Upper lobe of left lung (tissue), 6 donors: Measurements from ENCODE around the gene GPR146. TPM values are rescaled to one million over a fixed set of nuclear protein-coding genes. Genes with fewer than 3 reads are reported as not detected.

ENCODE experiments used
- ATAC-seq, 2 donors: fragments of 200-7000 bp; cut with Tn5 transposase; one replicate each; pipeline ENCODE4 v1.9.1; 2022; ENCODE audit warnings: mild to moderate bottlenecking in 2 of 2, moderate library complexity in 2 of 2; ENCODE audit not compliant: low FRiP score in 2 of 2
- DNase-seq, 2 donors: peaks; one replicate each; pipeline ENCODE4 v3.0.0-alpha.2; 2019 to 2020
- H3K27ac ChIP-seq, 4 donors: fragments of 200-600 bp; sonication (generic); one replicate each; pipeline ENCODE4 v1.5.1; 2016 to 2019
- H3K27me3 ChIP-seq, 4 donors: fragments of 200-600 bp; sonication (generic); one replicate each; pipeline ENCODE4 v1.5.1; 2017 to 2019
- H3K36me3 ChIP-seq, 4 donors: fragments of 200-600 bp; sonication (generic); one replicate each; pipeline ENCODE4 v1.5.1; 2016 to 2019
- H3K4me1 ChIP-seq, 4 donors: fragments of 200-600 bp; sonication (generic); one replicate each; pipeline ENCODE4 v1.5.1; 2018 to 2019
- H3K4me3 ChIP-seq, 4 donors: fragments of 200-600 bp; sonication (generic); one replicate each; pipeline ENCODE4 v1.5.1; 2017 to 2019; ENCODE audit warnings: mild to moderate bottlenecking in 2 of 4, moderate library complexity in 1 of 4
- H3K9me3 ChIP-seq, 4 donors: fragments of 200-600 bp; sonication (generic); one replicate each; pipeline ENCODE4 v1.5.1; 2018 to 2019
- EP300 ChIP-seq, 4 donors: sonication (generic); formaldehyde crosslinking; IDR thresholded peaks; one replicate each; pipeline ENCODE4 v1.5.1; 2017; ENCODE audit warnings: antibody characterized with exemption in 4 of 4, control low read depth in 2 of 4
- POLR2A ChIP-seq, 4 donors: fragments of 450-650 bp; IDR thresholded peaks; one replicate each; pipeline ENCODE4 v1.5.1; 2016 to 2017; ENCODE audit warnings: antibody characterized with exemption in 4 of 4, mild to moderate bottlenecking in 2 of 4
- POLR2AphosphoS5 ChIP-seq, 2 donors: sonication (generic); formaldehyde crosslinking; IDR thresholded peaks; one replicate each; pipeline ENCODE4 v1.5.1; 2017; ENCODE audit warnings: antibody characterized with exemption in 2 of 2
- WGBS, 2 donors: methylation state at CpG; one replicate each; pipeline ENCODE4 v1.1.5; 2017 to 2018; 5-methylcytosine and 5-hydroxymethylcytosine counted together
- total RNA-seq, 6 donors: library from RNA; depleted of rRNA in 4 of 6; stranded (reverse); fragments of >200 nt in 4 of 6; gene quantifications; one replicate each; pipeline versions ENCODE4 v1.1.0 to v1.2.1, GENCODE V29; 2016 to 2021
- TF ChIP-seq, protein P1 (sequence below), 6 experiments: fragments of 450-650 bp in 4 of 6; fragments of 200-600 bp in 2 of 6; sonication (generic) in 2 of 6; IDR thresholded peaks; one replicate each; pipeline ENCODE4 v1.5.1; 2016 to 2019; ENCODE audit warnings: antibody characterized with exemption in 6 of 6
- donor health status: DM: no; HTN: no; CAD: no; lungs with moderate emphysema.
- donor health status: DM: no; HTN: yes; CAD: no; lungs with severe emphysema.

The GPR146 gene
- total RNA-seq, 6 donors from 2014 or later, result 11.2 to 32.8 (median 28.9) TPM

DNA sequence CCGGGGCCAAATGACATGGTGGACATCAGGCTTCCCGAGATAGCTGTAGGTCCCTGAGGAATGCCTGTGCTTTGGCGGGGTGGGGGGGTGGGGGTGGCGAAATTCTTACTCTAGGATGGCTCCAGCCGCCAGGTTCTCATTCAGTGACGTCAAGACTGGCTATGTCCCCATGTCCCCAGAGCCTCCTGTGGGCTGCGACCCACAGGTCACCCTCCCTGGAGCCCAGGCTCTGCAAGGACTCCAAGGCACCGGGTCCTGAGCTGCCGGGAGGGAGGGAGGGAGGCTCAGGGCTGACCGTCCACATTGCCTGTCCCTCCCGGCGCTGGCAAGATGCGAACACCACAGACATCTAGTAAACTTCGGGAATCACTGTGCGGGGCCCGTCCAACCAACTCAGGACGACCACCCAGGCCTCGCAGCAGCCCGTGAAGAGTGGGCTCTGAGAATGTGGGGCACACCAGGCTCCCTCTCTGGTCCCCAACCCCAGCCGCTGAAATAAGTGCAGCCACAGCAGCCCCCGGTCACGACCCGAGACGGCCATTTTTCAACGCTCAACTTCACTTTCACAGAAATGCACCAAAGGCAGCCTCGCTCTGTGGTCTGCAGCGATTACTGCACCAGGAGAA is 12.6 kb downstream of the GPR146 start:
- peak in 1 of 2 donors; percentile 58 for DNase-seq
- WGBS, 2 donors, result 86 to 89% methylated on average over 21 to 27 of the region's 27 CpGs
- Histone ChIP-seq H3K27ac (peak overlapping the region in 3 of 4 donors; percentile 85 to 94 (median 90)), H3K9me3 (no peaks in the 10 kb centered on the region), H3K4me1 (peaks cover 61 to 82% (median 64%) of the 10 kb centered on the region in 4 donors), H3K4me3 (peak overlapping the region in 3 of 4 donors; percentile 41 to 56 (median 54)), H3K36me3 (peaks cover 0 to 17% (median 6%) of the 10 kb centered on the region in 4 donors), H3K27me3 (no peaks in the 10 kb centered on the region)
- TF ChIP-seq EP300 (IDR thresholded peaks at IDR 0.05) (no peak), POLR2AphosphoS5 (IDR thresholded peaks at IDR 0.05) (no peak), POLR2A (IDR thresholded peaks at IDR 0.05) (no peak)
- TF ChIP-seq, protein P1, sequence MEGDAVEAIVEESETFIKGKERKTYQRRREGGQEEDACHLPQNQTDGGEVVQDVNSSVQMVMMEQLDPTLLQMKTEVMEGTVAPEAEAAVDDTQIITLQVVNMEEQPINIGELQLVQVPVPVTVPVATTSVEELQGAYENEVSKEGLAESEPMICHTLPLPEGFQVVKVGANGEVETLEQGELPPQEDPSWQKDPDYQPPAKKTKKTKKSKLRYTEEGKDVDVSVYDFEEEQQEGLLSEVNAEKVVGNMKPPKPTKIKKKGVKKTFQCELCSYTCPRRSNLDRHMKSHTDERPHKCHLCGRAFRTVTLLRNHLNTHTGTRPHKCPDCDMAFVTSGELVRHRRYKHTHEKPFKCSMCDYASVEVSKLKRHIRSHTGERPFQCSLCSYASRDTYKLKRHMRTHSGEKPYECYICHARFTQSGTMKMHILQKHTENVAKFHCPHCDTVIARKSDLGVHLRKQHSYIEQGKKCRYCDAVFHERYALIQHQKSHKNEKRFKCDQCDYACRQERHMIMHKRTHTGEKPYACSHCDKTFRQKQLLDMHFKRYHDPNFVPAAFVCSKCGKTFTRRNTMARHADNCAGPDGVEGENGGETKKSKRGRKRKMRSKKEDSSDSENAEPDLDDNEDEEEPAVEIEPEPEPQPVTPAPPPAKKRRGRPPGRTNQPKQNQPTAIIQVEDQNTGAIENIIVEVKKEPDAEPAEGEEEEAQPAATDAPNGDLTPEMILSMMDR (IDR thresholded peaks at IDR 0.05), result no peak
- no peak for ATAC-seq

DNA sequence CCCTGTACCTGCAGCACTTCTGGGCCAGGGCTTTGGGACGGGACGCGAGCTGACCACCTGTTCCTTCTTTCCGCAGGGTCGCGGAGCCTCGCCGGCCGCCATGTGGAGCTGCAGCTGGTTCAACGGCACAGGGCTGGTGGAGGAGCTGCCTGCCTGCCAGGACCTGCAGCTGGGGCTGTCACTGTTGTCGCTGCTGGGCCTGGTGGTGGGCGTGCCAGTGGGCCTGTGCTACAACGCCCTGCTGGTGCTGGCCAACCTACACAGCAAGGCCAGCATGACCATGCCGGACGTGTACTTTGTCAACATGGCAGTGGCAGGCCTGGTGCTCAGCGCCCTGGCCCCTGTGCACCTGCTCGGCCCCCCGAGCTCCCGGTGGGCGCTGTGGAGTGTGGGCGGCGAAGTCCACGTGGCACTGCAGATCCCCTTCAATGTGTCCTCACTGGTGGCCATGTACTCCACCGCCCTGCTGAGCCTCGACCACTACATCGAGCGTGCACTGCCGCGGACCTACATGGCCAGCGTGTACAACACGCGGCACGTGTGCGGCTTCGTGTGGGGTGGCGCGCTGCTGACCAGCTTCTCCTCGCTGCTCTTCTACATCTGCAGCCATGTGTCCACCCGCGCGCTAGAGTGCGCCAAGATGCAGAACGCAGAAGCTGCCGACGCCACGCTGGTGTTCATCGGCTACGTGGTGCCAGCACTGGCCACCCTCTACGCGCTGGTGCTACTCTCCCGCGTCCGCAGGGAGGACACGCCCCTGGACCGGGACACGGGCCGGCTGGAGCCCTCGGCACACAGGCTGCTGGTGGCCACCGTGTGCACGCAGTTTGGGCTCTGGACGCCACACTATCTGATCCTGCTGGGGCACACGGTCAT is 13.3 kb downstream of the GPR146 start:
- H3K27ac ChIP-seq, result peak overlapping the region in 2 of 4 donors; percentile 85 to 94
- H3K36me3 ChIP-seq, result peaks cover 0 to 17% (median 6%) of the 10 kb centered on the region in 4 donors
- DNase-seq (peak in 1 of 2 donors; percentile 86), ATAC-seq (no peak)
- peaks cover 53 to 75% (median 58%) of the 10 kb centered on the region in 4 donors for H3K4me1 ChIP-seq
- H3K27me3 ChIP-seq, result no peaks in the 10 kb centered on the region
- no peaks in the 10 kb centered on the region for H3K9me3 ChIP-seq
- WGBS, 2 donors, result 98% methylated on average over 47 to 57 of the region's 62 CpGs
- H3K4me3 ChIP-seq, result no peak overlapping the region
- TF ChIP-seq EP300 (IDR thresholded peaks at IDR 0.05), result no peak
- TF ChIP-seq POLR2A (IDR thresholded peaks at IDR 0.05), result no peak

DNA sequence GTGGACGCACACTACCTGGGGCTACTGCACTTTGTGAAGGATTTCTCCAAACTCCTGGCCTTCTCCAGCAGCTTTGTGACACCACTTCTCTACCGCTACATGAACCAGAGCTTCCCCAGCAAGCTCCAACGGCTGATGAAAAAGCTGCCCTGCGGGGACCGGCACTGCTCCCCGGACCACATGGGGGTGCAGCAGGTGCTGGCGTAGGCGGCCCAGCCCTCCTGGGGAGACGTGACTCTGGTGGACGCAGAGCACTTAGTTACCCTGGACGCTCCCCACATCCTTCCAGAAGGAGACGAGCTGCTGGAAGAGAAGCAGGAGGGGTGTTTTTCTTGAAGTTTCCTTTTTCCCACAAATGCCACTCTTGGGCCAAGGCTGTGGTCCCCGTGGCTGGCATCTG is 14.0 kb downstream of the GPR146 start:
- Histone ChIP-seq H3K36me3 (peaks cover 0 to 17% (median 6%) of the 10 kb centered on the region in 4 donors), H3K4me1 (peaks cover 48 to 68% (median 55%) of the 10 kb centered on the region in 4 donors), H3K27me3 (no peaks in the 10 kb centered on the region), H3K4me3 (no peak overlapping the region), H3K27ac (peak overlapping the region in 3 of 4 donors; percentile 73 to 85 (median 81)), H3K9me3 (no peaks in the 10 kb centered on the region)
- no peak for ATAC-seq
- no peak for DNase-seq
- WGBS, 2 donors, result 73 to 88% methylated on average over 4 to 13 of the region's 13 CpGs
- TF ChIP-seq POLR2AphosphoS5 (IDR thresholded peaks at IDR 0.05), result no peak
- TF ChIP-seq POLR2A (IDR thresholded peaks at IDR 0.05), result no peak
- TF ChIP-seq EP300 (IDR thresholded peaks at IDR 0.05), result no peak
- TF ChIP-seq, protein P1 (IDR thresholded peaks at IDR 0.05), result no peak

DNA sequence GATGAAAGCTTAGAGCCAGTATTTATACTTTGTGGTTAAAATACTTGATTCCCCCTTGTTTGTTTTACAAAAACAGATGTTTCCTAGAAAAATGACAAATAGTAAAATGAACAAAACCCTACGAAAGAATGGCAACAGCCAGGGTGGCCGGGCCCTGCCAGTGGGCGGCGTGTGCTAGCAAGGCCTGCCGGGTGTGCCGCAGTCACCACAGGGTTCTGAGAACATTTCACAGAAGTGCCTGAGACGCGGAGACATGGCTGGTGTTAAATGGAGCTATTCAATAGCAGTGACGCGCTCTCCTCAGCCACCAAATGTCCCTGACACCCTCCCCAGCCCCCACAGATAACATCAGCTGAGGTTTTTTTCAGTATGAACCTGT is 14.5 kb downstream of the GPR146 start:
- Histone ChIP-seq H3K4me1 (peaks cover 43 to 63% (median 50%) of the 10 kb centered on the region in 4 donors), H3K4me3 (no peak overlapping the region), H3K27ac (peak overlapping the region; percentile 51 to 85 (median 77)), H3K36me3 (peaks cover 0 to 17% (median 6%) of the 10 kb centered on the region in 4 donors), H3K27me3 (no peaks in the 10 kb centered on the region), H3K9me3 (no peaks in the 10 kb centered on the region)
- no peak for ATAC-seq
- no peak for DNase-seq
- TF ChIP-seq POLR2A (IDR thresholded peaks at IDR 0.05), result no peak
- no peak for TF ChIP-seq EP300 (IDR thresholded peaks at IDR 0.05)
- no peak for TF ChIP-seq POLR2AphosphoS5 (IDR thresholded peaks at IDR 0.05)
- TF ChIP-seq, protein P1 (IDR thresholded peaks at IDR 0.05), result no peak
- WGBS, 2 donors, result 68 to 75% methylated on average over 10 of the region's 10 CpGs
